DMS153 treated with DMSO at 0.1 percent for 48 hours (cell line): Measurements from ENCODE around the gene ARHGEF16.

ENCODE experiments used
- DNase-seq: peaks from one replicate; lab custom pipeline; 2025; ENCODE audit not compliant: unreplicated experiment; lab: John Stamatoyannopoulos, UW

ARHGEF16 gene

GRCh38 chr1:3455670-3456448 lies 1.4 kb downstream of the ARHGEF16 start:
- no peak for DNase-seq

- no peak for DNase-seq
Observed at GRCh38 chr1:3456449-3456963, 2.0 kb downstream of the ARHGEF16 start.

- DNase-seq = no peak
Observed at GRCh38 chr1:3456964-3457909, 2.8 kb downstream of the ARHGEF16 start.

GRCh38 chr1:3457910-3458883 lies 3.7 kb downstream of the ARHGEF16 start:
- no peak for DNase-seq

- no peak for DNase-seq
Observed at GRCh38 chr1:3459051-3459908, 4.8 kb downstream of the ARHGEF16 start.

GRCh38 chr1:3459940-3460671 lies 5.6 kb downstream of the ARHGEF16 start:
- DNase-seq = no peak

- no peak for DNase-seq
Observed at GRCh38 chr1:3460672-3461131, 6.2 kb downstream of the ARHGEF16 start.

GRCh38 chr1:3461238-3461933 lies 6.9 kb downstream of the ARHGEF16 start:
- DNase-seq = no peak

GRCh38 chr1:3461934-3462275 lies 7.4 kb downstream of the ARHGEF16 start:
- no peak for DNase-seq

- no peak for DNase-seq
Observed at GRCh38 chr1:3462356-3463012, 8.0 kb downstream of the ARHGEF16 start.

- no peak for DNase-seq
Observed at GRCh38 chr1:3463013-3463385, 8.5 kb downstream of the ARHGEF16 start.

GRCh38 chr1:3463408-3463863 lies 9.0 kb downstream of the ARHGEF16 start:
- no peak for DNase-seq

- no peak for DNase-seq
Observed at GRCh38 chr1:3463891-3464648, 9.6 kb downstream of the ARHGEF16 start.

- DNase-seq = no peak
Observed at GRCh38 chr1:3464649-3465025, 10.2 kb downstream of the ARHGEF16 start.

GRCh38 chr1:3465091-3465934 lies 10.8 kb downstream of the ARHGEF16 start:
- no peak for DNase-seq

- DNase-seq = no peak
Observed at GRCh38 chr1:3465935-3466321, 11.5 kb downstream of the ARHGEF16 start.
